ENCODE measurements around the gene CEMIP. TPM values are rescaled to one million over a fixed set of nuclear protein-coding genes. Genes with fewer than 3 reads are reported as not detected.

CEMIP gene
- total RNA-seq, 1 donor from 2014 or later, result not detected

DNA sequence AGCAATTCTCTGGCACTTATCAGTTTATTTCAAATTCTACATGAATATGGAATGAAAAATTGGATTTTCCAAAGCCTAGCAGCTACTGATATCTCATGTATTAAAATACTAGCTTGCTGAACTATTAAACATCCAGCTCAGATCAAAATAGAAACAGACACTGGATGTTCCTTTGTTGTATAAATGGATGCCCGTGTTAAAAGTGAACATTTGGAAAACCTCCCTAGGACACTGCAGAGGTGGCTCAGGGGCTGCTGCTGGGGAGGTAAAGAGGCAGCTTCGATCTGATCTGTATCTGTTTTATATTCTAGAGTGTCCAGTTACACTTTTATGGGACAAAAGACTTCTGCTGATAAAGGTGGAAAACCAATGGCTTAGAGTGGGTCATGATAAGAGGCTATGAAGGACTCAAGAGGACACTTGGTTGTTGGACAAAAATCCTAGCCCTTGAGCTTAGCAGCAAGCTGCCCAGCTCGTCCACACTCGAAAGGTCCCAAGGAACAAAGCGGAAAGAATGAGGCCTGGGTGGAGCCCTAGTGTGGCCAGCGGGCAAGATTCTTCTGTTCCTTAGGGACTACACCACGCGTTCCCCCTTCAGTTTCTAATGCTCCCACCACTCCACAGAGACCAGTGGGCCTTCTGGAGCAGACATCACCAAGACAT, 200.5 kb downstream of the CEMIP start:
- no peak for DNase-seq
- ATAC-seq, result peak; percentile 65
- intact Hi-C loops (cut with micrococcal nuclease), result loop anchor here (10.0 kb wide), 2 partner anchors 415 to 525 kb away; no protein-coding TSS in a partner anchor

DNA sequence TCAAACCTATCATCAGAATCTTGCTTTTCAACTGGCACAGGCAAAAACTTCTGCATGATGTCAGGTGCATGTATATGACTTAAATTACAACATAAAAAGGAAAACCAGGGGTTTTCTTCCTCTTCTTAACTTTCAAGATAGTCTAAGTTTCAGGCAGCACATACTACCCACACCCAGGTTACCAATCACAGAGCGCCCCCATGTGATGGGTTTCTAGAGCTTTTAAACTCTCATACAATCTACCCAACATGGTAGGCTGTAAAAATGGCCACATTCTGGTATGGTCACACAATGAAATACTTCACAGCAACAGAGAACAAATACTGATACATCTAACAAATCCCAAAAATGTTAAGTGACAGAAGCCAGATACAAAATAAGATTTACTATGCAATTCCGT, 203.0 kb downstream of the CEMIP start:
- intact Hi-C loops (cut with micrococcal nuclease), result no loop called here
- DNase-seq, result no peak
- ATAC-seq, result no peak

GRCh38 chr15:80982839-80983238, 203.7 kb downstream of the CEMIP start:
- intact Hi-C loops (cut with micrococcal nuclease), result no loop called here
- DNase-seq, result no peak
- no peak for ATAC-seq

DNA sequence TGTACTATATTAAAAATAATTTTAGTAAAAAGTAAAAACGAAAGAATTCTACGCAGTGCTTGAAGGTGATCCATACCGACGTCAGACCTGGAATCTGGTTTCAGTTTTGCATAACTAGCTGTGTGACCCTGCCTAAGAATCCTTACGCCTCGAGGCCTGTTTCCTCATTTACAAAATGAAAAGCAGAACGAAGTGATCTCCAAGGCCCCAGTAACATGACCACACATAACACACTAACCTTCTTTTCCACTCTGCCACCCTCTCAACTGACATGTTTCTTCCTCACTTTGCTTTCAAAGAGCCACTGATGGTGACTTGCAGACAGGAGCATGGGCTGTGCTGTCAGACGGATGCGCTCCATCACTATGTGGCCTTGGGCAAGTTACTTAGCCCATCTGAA, 205.7 kb downstream of the CEMIP start:
- intact Hi-C loops (cut with micrococcal nuclease), result no loop called here
- no peak for ATAC-seq

GRCh38 chr15:80985981-80986380, 206.8 kb downstream of the CEMIP start:
- DNase-seq, result no peak
- intact Hi-C loops (cut with micrococcal nuclease), result no loop called here
- no peak for ATAC-seq

More for the DNA sequence above, 205.7 kb downstream of the CEMIP start:
- DNase-seq, result no peak

DNA sequence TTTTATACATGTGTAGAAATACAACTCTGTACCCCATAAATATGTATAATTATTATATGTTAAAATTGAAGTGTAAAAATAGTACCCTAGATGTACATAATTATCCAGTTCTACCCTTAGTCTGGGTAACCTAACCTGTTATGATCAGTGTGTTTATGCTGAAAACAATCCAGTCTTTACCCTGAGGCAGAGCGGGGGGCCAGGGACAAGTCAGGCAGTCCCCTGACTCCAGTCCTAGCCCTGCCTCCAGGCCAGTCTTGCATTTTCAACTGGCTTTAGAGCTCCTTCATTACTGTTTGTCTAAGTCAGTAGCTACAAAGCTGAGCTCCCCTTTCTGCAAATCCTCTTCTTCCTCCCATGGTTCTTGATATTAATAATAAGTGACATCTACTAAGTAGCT, 207.3 kb downstream of the CEMIP start:
- DNase-seq (no peak), ATAC-seq (no peak)
- intact Hi-C loops (cut with micrococcal nuclease), result no loop called here

DNA sequence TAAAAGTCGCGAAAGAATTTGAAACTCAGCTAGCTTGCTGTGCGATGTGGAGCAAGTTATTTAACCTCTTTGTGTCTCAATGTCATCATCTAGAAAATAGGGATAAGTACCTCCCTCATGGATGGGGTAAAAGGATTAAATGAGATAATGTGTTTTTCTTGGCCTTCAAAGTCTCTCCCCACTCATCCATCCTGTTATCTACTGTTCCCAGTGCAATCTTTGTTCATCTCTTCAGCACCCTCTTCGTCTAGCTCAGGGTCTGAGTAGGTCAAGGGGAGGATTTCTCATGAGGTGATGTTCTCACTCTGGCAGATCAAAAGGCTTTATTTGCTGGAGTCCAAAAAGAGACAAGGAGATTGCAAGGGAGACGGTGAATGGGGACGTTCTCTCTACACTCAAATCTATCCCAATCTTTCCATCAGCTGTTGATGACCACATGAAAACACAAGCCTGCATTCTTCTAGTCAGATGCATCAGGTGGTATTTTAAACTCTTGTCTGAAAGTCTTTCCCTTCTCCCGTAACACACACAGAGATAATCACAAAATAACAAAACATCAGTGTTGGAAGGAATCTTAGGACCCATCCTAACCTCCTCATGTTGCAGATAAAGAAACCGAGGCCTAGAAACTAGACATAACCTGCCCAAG, 209.1 kb downstream of the CEMIP start:
- ATAC-seq (no peak), DNase-seq (no peak)
- intact Hi-C loops (cut with micrococcal nuclease), result no loop called here

DNA sequence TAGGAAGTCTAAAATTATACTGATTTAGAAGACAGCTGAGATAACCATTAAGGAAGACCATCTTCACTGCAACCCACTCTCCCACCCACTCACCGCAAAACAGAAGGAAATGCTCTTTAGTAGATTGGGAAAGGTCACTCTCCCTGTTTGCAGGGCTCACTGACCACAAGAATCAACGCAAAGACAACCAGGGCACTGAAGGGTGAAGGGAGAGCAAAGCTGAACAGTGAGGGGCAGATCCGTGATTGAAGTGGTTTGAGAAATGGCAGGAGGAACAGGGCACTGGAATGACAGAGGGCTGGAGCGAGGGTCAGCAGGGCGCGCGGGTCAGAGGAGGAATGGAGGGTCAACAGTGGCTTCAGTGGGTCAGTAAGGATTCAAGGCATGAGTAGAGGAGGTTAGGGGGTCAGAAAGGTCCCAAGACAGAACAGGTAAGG, 209.9 kb downstream of the CEMIP start:
- intact Hi-C loops (cut with micrococcal nuclease), result no loop called here
- DNase-seq, result no peak
- no peak for ATAC-seq

- peak; percentile 99 for DNase-seq
- intact Hi-C loops (cut with micrococcal nuclease), result no loop called here
- peak; percentile 98 for ATAC-seq
Measured at GRCh38 chr15:80989518-80990478, 210.6 kb downstream of the CEMIP start, which contains the start of gene MESD. TSS of gene MESD (minus strand) at chr15:80989819. CDS start at chr15:80989791, 28 bp downstream.

DNA sequence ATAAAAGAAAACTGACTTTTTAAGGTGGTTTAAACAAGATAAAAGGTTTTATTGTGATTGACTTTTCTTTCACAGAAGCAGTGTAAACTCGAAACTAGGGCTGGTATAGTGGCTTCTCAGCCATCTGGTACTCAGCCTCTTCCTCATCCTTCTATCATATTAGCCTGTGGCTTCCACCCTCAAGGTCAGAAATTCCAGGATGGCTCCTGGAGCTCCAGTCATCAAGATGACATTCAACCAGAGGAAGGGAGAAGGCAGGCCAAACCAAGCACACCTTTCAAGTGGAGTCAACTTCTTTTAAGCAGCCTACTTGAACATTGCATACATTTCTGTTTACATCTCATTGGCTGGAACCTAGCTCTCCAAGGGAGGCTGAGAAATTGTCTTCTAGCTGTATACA, 211.8 kb downstream of the CEMIP start:
- intact Hi-C loops (cut with micrococcal nuclease), result no loop called here
- no peak for ATAC-seq
- DNase-seq, result no peak

GRCh38 chr15:80991421-80991820, 212.3 kb downstream of the CEMIP start:
- ATAC-seq (peak; percentile 59), DNase-seq (peak; percentile 58)
- intact Hi-C loops (cut with micrococcal nuclease), result no loop called here

DNA sequence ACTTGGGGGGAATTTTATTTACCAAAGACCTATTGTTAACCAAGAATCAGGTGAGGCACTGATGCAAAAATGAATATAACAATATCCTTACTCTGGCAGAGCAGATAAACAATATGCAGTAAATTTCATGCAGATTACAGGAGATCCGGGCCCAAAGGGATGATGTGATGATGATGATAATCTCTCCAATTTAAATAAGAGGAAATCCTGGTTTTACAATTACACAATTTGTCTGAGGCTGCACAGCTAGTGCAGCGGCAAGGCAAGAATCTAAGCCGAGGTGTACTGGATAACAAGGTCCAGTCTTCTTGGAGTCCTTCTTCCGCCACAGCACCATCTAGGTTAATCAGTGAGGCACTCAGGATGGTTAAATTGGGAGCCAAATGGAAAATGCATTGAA, 212.8 kb downstream of the CEMIP start:
- intact Hi-C loops (cut with micrococcal nuclease), result no loop called here
- ATAC-seq, result no peak
- DNase-seq, result no peak

- DNase-seq (no peak), ATAC-seq (no peak)
- intact Hi-C loops (cut with micrococcal nuclease), result no loop called here
Measured at GRCh38 chr15:80992441-80992840, 213.3 kb downstream of the CEMIP start.

DNA sequence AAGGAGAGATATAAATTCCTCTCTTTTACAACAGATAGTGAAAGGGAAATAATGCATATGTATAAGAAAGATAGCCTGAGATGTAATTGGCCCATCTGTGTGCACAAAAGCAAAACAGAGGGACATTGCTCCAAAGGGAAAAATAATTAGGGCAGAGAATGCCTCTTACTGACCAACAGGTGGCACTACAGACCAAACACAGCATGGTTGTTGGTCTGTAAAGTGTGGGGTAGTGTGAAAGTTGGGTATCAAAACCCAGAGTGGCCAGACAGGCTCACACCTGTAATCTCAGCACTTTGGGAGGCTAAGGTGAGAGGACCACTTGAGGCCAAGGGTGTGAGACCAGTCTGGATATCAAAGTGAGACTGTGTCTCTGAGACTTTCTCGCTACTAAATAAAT, 217.1 kb downstream of the CEMIP start:
- ATAC-seq, result no peak
- intact Hi-C loops (cut with micrococcal nuclease), result no loop called here
- no peak for DNase-seq

DNA sequence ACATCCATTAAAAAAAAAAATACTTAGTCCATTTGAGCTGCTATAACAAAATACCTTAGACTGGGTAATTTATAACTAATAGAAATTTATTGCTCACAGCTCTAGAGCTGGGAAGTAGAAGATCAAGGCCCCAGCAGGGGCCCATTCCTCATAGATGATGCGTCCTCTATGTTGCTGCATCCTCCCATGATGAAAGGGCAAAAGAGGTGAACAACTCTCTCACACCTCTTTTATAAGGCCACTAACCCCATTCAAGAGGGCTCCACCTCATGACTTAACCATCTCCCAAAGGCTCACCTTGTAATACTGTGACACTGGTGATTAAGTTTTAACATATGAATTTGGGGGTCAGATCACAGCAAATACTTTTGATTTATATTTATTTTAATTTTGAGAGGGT, 218.5 kb downstream of the CEMIP start:
- ATAC-seq (no peak), DNase-seq (no peak)

DNA sequence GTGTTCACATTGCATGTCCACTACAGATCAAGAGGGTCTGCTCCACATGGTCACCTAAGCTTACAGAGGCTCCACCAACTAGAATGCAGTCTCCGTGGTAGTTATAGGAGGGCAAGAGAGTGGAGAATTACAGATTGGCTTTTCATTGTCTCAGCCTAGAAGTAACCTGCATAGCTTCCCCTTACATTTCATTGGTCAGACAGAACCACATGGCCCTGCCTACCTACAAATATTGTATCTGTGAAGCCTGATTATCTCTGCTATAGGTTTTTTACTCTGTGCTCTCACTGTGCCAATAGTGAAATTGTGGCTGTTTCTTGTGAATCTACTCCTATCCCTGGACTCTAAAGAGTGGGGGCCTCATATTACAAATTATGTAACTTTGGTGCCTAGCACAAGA, 219.1 kb downstream of the CEMIP start:
- ATAC-seq, result no peak
- no peak for DNase-seq
- intact Hi-C loops (cut with micrococcal nuclease), result no loop called here

More for the DNA sequence above, 218.5 kb downstream of the CEMIP start:
- intact Hi-C loops (cut with micrococcal nuclease), result no loop called here

GRCh38 chr15:80999623-81000036, 220.5 kb downstream of the CEMIP start:
- DNase-seq, result no peak
- intact Hi-C loops (cut with micrococcal nuclease), result loop anchor here (10.0 kb wide), 1 partner anchor 105 kb away; no protein-coding TSS in a partner anchor
- no peak for ATAC-seq

- DNase-seq (no peak), ATAC-seq (peak; percentile 11)
- intact Hi-C loops (cut with micrococcal nuclease), result loop anchor here (10.0 kb wide), 1 partner anchor 105 kb away; no protein-coding TSS in a partner anchor
Measured at GRCh38 chr15:81000144-81000623, 221.0 kb downstream of the CEMIP start.

GRCh38 chr15:81000624-81001151, 221.5 kb downstream of the CEMIP start, which contains the start of gene TLNRD1:
TSS of gene TLNRD1 (plus strand) at chr15:81000923. CDS start at chr15:81002272, 1,349 bp downstream.
- intact Hi-C loops (cut with micrococcal nuclease), result loop anchor here (10.0 kb wide), 1 partner anchor 104 kb away; no protein-coding TSS in a partner anchor
- peak; percentile 90 for DNase-seq
- peak; percentile 85 for ATAC-seq

All from left ventricle myocardium superior (tissue), 1 donor.